Measurements from ENCODE around the gene EIF5A2.

The EIF5A2 gene

DNA sequence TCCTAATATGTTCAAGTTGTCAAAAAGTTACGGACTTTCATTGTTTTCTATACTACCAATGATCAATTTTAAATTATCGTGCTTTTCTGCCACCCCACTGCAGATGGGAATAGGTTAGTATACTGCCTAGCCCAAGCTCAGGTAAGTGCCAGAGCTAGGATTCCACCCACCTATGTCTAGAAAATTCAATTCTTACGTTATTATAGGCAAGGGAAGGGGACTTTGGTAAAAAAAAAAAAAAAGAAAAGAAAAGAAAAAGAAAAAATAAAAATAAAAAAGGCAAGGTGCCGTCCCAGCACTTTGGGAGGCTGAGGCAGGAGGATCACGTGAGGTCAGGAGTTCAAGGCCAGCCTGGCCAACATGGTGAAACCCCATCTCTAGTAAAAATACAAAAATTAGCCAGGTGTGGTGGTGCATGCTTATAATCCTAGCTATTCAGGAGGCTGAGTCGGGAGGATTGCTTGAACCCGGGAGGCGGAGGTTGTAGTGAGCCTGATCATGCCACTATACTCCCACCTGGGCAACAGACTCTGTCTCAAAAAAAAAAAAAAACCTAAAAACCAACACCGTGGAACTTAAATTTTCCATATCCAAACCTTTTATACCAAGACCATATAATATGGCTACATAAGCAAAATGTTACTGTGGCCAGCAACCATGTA lies 39.7 kb downstream of the EIF5A2 start (continued):
- TF ChIP-seq, protein P1, sequence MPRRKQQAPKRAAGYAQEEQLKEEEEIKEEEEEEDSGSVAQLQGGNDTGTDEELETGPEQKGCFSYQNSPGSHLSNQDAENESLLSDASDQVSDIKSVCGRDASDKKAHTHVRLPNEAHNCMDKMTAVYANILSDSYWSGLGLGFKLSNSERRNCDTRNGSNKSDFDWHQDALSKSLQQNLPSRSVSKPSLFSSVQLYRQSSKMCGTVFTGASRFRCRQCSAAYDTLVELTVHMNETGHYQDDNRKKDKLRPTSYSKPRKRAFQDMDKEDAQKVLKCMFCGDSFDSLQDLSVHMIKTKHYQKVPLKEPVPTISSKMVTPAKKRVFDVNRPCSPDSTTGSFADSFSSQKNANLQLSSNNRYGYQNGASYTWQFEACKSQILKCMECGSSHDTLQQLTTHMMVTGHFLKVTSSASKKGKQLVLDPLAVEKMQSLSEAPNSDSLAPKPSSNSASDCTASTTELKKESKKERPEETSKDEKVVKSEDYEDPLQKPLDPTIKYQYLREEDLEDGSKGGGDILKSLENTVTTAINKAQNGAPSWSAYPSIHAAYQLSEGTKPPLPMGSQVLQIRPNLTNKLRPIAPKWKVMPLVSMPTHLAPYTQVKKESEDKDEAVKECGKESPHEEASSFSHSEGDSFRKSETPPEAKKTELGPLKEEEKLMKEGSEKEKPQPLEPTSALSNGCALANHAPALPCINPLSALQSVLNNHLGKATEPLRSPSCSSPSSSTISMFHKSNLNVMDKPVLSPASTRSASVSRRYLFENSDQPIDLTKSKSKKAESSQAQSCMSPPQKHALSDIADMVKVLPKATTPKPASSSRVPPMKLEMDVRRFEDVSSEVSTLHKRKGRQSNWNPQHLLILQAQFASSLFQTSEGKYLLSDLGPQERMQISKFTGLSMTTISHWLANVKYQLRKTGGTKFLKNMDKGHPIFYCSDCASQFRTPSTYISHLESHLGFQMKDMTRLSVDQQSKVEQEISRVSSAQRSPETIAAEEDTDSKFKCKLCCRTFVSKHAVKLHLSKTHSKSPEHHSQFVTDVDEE (CRISPR knock-in tag; IDR thresholded peaks at IDR 0.05), result no peak
- no peak for TF ChIP-seq ZNF565 (CRISPR knock-in tag; conservative IDR thresholded peaks at IDR 0.05; ENCODE audit: low read depth)
- no peak for TF ChIP-seq TOX (CRISPR knock-in tag; IDR thresholded peaks at IDR 0.05; ENCODE audit: borderline replicate concordance)
- TF ChIP-seq ZFP30 (CRISPR knock-in tag; IDR thresholded peaks at IDR 0.05), result no peak
- TF ChIP-seq ZNF8 (CRISPR knock-in tag; IDR thresholded peaks at IDR 0.05), result no peak
- no peak for TF ChIP-seq ZFP3 (CRISPR knock-in tag; IDR thresholded peaks at IDR 0.05)
- TF ChIP-seq ARNTL (CRISPR knock-in tag; IDR thresholded peaks at IDR 0.05; ENCODE audit: borderline replicate concordance, low read depth), result no peak
- no peak for TF ChIP-seq GLIS3 (CRISPR knock-in tag; IDR thresholded peaks at IDR 0.05)
- no peak for TF ChIP-seq ZC3H10 (CRISPR knock-in tag; IDR thresholded peaks at IDR 0.05)
- TF ChIP-seq OSR1 (CRISPR knock-in tag; IDR thresholded peaks at IDR 0.05), result no peak
- no peak for TF ChIP-seq ZNF70 (CRISPR knock-in tag; IDR thresholded peaks at IDR 0.05)

DNA sequence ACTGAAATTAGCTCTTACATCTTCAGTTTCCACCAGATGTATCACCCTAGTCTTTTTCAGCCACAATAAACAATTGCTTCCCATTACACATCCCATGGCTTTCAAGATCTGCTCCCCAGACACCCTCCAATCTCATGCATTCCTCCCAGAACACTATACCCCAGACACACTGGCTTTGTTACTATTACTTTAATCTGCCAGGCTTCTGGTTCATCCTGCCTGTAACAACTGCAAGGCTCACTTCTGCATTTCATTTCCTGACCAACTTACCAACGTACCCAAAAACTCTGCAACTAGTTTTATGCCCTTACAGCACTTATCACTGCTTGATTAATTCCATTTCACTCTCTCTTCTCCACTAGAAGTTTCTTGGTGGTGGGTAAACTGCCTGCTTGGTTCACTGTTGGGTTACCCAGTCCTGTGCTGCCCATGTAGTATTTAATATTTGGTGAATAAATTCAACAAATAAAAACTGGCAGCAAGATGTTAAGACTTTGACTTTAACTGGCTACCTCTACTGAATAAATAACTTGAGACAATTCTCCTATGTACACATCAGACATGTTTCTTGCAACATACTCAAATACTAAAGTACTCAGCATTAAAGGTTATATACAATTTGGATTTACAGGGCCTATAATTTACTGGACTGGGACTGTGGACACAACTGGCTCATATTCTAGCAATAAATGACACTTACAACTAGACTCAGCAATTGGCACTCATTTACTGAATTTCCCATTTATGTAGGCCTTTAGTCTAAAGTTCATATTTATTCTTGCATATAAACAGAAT lies 41.1 kb downstream of the EIF5A2 start:
- TF ChIP-seq CSDC2 (CRISPR knock-in tag; IDR thresholded peaks at IDR 0.05), result no peak
- TF ChIP-seq, protein P2, sequence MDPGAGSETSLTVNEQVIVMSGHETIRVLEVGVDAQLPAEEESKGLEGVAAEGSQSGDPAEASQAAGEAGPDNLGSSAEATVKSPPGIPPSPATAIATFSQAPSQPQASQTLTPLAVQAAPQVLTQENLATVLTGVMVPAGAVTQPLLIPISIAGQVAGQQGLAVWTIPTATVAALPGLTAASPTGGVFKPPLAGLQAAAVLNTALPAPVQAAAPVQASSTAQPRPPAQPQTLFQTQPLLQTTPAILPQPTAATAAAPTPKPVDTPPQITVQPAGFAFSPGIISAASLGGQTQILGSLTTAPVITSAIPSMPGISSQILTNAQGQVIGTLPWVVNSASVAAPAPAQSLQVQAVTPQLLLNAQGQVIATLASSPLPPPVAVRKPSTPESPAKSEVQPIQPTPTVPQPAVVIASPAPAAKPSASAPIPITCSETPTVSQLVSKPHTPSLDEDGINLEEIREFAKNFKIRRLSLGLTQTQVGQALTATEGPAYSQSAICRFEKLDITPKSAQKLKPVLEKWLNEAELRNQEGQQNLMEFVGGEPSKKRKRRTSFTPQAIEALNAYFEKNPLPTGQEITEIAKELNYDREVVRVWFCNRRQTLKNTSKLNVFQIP (CRISPR knock-in tag; IDR thresholded peaks at IDR 0.05; ENCODE audit: borderline replicate concordance, low read depth), result no peak
- no peak for TF ChIP-seq BACH2 (CRISPR knock-in tag; IDR thresholded peaks at IDR 0.05; ENCODE audit: borderline replicate concordance)
- no peak for TF ChIP-seq ZFP30 (CRISPR knock-in tag; IDR thresholded peaks at IDR 0.05)
- no peak for TF ChIP-seq ZNF8 (CRISPR knock-in tag; IDR thresholded peaks at IDR 0.05)
- no peak for TF ChIP-seq SNAI2 (CRISPR knock-in tag; IDR thresholded peaks at IDR 0.05)
- TF ChIP-seq OSR1 (CRISPR knock-in tag; IDR thresholded peaks at IDR 0.05), result no peak
- TF ChIP-seq RARB (CRISPR knock-in tag; IDR thresholded peaks at IDR 0.05), result no peak
- TF ChIP-seq, protein P3, sequence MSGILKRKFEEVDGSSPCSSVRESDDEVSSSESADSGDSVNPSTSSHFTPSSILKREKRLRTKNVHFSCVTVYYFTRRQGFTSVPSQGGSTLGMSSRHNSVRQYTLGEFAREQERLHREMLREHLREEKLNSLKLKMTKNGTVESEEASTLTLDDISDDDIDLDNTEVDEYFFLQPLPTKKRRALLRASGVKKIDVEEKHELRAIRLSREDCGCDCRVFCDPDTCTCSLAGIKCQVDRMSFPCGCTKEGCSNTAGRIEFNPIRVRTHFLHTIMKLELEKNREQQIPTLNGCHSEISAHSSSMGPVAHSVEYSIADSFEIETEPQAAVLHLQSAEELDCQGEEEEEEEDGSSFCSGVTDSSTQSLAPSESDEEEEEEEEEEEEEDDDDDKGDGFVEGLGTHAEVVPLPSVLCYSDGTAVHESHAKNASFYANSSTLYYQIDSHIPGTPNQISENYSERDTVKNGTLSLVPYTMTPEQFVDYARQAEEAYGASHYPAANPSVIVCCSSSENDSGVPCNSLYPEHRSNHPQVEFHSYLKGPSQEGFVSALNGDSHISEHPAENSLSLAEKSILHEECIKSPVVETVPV (CRISPR knock-in tag; IDR thresholded peaks at IDR 0.05), result no peak
- no peak for TF ChIP-seq ZNF565 (CRISPR knock-in tag; conservative IDR thresholded peaks at IDR 0.05; ENCODE audit: low read depth)
- TF ChIP-seq, protein P1 (CRISPR knock-in tag; IDR thresholded peaks at IDR 0.05), result no peak
- no peak for TF ChIP-seq ZNF70 (CRISPR knock-in tag; IDR thresholded peaks at IDR 0.05)
- TF ChIP-seq TCF4 (CRISPR knock-in tag; IDR thresholded peaks at IDR 0.05; ENCODE audit: borderline replicate concordance), result no peak
- TF ChIP-seq PPARA (CRISPR knock-in tag; IDR thresholded peaks at IDR 0.05; ENCODE audit: borderline replicate concordance), result no peak
- TF ChIP-seq ESRRG (CRISPR knock-in tag; IDR thresholded peaks at IDR 0.05), result no peak
- no peak for TF ChIP-seq ZC3H10 (CRISPR knock-in tag; IDR thresholded peaks at IDR 0.05)
- no peak for TF ChIP-seq ZFP3 (CRISPR knock-in tag; IDR thresholded peaks at IDR 0.05)
- TF ChIP-seq, protein P4, sequence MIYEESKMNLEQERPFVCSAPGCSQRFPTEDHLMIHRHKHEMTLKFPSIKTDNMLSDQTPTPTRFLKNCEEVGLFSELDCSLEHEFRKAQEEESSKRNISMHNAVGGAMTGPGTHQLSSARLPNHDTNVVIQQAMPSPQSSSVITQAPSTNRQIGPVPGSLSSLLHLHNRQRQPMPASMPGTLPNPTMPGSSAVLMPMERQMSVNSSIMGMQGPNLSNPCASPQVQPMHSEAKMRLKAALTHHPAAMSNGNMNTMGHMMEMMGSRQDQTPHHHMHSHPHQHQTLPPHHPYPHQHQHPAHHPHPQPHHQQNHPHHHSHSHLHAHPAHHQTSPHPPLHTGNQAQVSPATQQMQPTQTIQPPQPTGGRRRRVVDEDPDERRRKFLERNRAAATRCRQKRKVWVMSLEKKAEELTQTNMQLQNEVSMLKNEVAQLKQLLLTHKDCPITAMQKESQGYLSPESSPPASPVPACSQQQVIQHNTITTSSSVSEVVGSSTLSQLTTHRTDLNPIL (CRISPR knock-in tag; IDR thresholded peaks at IDR 0.05; ENCODE audit: low read depth), result no peak
- TF ChIP-seq ARNTL (CRISPR knock-in tag; IDR thresholded peaks at IDR 0.05; ENCODE audit: borderline replicate concordance, low read depth), result no peak

More for the DNA sequence above, 41.1 kb downstream of the EIF5A2 start:
- ATAC-seq, result no peak
